Choroid plexus epithelial cell (primary cell): Measurements from ENCODE around the gene SINHCAF.
"Not testable (repeated sequence)": the region's sequence is repeated elsewhere in the genome, so short reads cannot be mapped to it uniquely, and the experiment has no call there.

ENCODE experiments used
- DNase-seq: peaks from one replicate; pipeline ENCODE4 v3.0.0-alpha.2; 2010; ENCODE audit warnings: low read depth
- H3K4me3 ChIP-seq: 2 replicates; pipeline ENCODE4 v1.5.1; 2011; ENCODE audit warnings: low read depth, mild to moderate bottlenecking, control low read depth, low read length, moderate library complexity
- TF ChIP-seq, protein P1 (sequence below): conservative IDR thresholded peaks from 2 replicates; pipeline ENCODE4 v1.5.1; 2011; ENCODE audit warnings: low read depth, mild to moderate bottlenecking, control low read depth, inconsistent platforms, low read length, moderate library complexity

SINHCAF gene, protein sequence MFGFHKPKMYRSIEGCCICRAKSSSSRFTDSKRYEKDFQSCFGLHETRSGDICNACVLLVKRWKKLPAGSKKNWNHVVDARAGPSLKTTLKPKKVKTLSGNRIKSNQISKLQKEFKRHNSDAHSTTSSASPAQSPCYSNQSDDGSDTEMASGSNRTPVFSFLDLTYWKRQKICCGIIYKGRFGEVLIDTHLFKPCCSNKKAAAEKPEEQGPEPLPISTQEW

DNA sequence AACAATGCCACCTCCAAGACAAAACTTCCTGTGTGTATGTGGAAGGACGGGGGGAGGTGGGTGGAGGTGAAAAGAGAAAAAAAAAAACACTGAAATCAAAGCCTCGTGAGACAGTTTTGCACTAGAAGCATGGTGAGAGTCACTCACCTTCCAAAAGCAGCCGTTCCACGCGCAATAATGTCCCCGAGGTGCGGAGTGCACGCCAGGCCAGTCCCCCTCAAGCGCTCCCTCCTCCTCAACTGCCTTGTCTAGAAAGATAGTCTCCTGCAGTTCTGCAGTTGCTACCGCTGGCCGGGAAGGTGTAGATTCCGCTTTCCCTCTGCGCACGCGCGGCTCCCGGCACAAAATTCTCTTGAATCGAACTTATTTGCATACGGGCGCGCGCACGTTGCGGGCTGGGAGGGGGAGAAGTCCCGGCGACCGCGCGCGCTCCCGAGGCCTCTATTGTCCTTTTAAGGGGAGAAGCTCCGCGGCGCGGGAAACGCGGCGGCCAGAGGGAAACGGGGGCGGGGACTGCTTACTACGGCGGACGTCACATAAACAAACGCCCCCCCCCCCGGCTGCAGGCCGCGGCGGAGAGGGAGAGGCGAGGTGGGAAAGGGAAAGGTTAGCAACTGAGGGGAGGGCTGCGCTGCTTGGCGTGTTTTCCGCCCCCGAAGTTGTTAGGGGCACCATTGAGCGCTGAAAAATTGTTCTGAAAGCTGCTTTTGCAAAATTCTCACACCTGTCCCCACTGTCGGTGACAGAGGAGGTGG lies at the start of gene SINHCAF:
Gene SINHCAF, minus strand, starts transcription at position 274 of the 755 bp plus-strand sequence. CDS start 27,946 bp downstream, outside the sequence.
- peak; percentile 98 for DNase-seq
- H3K4me3 ChIP-seq, result peak within 1 kb of the TSS; percentile 87
- TF ChIP-seq, protein P1, sequence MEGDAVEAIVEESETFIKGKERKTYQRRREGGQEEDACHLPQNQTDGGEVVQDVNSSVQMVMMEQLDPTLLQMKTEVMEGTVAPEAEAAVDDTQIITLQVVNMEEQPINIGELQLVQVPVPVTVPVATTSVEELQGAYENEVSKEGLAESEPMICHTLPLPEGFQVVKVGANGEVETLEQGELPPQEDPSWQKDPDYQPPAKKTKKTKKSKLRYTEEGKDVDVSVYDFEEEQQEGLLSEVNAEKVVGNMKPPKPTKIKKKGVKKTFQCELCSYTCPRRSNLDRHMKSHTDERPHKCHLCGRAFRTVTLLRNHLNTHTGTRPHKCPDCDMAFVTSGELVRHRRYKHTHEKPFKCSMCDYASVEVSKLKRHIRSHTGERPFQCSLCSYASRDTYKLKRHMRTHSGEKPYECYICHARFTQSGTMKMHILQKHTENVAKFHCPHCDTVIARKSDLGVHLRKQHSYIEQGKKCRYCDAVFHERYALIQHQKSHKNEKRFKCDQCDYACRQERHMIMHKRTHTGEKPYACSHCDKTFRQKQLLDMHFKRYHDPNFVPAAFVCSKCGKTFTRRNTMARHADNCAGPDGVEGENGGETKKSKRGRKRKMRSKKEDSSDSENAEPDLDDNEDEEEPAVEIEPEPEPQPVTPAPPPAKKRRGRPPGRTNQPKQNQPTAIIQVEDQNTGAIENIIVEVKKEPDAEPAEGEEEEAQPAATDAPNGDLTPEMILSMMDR, result no peak

DNA sequence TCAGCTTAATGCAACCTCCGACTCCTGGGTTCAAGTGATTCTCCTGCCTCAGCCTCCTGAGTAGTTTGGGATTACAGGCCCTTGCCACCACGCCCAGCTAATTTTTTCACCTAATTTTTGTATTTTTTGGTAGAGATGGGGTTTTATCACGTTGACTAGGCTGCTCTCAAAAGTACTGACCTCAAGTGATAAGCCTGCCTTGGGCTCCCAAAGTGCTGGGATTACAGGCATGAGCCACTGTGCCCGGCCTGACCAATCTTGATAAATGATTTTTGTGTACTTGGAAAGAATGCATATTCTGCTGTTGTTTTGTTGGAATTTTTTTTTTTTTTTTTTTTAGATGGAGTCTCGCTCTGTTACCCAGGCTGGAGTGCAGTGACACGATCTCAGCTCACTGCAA lies 49.5 kb upstream of the SINHCAF start:
- not testable (repeated sequence) for H3K4me3 ChIP-seq, DNase-seq

DNA sequence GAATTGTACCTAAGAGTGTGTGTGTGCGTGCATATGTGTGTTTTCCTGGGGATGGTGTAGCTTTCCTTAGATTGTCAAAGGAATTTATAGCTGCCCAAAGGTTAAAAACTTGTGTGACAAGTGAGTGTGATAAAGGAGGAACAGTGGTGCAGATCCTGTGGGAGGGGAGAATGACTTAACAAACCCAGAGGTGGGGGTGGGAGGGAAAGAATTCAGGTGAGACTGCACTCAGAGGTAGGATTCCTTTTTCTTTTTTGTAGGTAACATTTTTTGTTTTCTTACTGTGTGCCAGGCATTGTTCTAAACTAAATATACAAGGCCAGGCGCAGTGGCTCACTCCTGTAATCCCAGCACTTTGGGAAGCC lies 45.3 kb upstream of the SINHCAF start:
- TF ChIP-seq, protein P1, result no peak
- DNase-seq, result no peak
- H3K4me3 ChIP-seq, result no peak overlapping the region

DNA sequence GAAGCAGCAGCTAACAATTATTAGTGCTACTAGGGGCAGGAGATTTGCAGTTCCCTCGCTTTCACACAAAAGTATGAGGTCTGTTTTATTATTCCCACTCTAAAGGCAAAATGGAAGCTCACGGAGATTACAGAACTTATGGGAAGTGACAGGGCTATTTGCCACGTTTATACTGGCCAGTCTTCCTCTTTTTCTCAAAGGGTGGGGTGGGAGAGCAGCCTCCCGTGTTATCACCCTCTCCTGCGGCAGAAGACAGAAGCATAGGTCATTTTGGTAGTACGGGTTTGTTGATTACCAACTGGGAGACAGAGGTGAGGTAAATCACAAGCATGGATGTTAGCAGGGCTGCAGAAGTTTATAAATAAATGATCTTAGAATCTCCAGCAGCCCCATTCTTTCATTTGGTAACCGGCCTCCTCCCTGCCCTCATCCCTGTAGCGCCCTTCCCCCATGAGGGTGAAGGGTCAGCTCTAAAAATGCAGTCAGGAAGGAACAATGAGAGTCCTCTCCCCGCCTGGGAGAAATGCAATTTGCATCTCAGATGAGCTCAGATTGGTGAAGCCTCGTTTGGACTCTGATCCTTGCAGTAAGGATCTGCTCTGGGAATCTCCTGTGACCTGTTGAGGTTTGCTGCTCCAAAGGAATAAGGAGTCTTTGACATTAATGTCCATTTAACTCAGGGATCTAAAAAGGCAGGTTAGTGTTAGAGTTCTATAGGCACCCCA lies 44.7 kb upstream of the SINHCAF start:
- peak overlapping the region; percentile 8 for H3K4me3 ChIP-seq
- DNase-seq, result peak; percentile 56
- TF ChIP-seq, protein P1, result no peak

DNA sequence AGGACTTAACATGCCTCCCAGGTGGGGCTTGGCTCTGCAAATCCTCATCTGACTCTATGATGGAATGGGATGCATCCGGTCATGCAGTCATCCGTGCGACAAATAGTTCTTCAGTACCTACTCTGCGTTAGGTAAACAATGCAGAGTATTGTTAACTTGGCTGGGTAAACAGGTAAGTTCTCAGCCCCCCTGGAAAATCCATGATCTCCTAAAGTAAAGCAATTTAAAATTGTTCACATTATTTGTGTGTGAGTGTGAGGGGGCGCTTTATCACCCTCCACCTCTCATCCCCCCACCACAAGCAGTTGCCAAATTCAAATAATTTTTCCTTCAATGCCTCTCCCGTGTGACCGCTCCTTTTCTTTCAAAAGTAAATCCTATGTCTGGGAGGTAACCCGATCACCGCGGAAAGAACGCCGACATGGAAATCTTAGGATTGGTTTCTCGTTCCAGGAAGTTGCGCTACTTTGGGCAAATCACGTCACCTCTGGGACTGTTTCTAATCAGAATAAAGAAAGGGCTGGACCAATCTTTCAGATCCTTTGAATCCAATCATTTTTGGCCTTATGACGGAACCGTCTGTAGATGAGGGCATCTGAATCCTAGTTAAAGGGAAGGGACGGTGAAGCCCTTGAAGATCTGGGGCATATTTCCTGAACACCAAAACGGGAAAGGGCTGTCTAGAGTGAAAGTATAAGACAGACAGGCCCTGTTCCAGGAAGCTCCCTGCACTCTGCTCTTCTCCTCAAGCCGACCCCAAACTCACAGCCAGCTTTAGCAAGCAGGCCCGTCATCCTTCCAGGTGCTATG lies 44.0 kb upstream of the SINHCAF start:
- peak overlapping the region; percentile 8 for H3K4me3 ChIP-seq
- TF ChIP-seq, protein P1, result no peak

DNA sequence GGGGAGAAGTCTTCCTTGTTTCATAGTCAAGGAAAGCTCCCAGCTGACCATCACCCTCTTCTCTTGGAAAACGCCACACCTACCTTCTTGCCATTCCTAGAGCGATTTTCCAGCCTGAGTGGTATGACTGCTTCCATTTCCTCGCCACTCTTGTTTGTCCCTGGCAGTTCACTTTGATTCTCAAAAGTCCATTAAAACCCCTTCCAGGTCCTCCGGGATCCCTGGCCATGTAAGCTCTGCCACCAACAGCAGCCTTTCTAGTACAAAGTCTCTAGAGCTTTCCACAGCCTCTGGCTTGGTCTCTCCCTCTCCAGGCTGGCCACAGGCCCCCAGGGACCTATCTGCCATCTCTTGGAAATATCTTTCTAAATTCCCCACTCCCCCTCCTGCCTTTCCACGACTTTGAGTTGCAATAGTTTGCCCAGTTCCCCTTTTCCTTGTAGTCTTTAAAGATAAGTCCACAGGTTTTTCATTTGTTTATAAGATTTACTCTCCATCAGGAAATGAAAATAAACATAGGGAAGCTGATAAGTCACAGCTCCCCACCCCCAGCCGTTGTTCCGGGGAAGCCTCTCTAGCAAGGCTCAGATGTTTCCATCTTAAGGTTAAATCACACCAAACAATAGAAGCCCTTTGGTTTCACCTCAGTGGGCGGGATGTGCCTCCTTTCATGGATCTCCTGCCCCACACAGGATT lies 42.9 kb upstream of the SINHCAF start:
- H3K4me3 ChIP-seq, result no peak overlapping the region
- TF ChIP-seq, protein P1, result no peak
- peak; percentile 21 for DNase-seq

More for the DNA sequence above, 44.0 kb upstream of the SINHCAF start:
- peak; percentile 69 for DNase-seq
